Stimulated activated CD4-positive, alpha-beta T cell treated with anti-CD3 and anti-CD28 coated beads, Interleukin-4, amount 100 ng/mL, for 1 hour (primary cell): ENCODE results near the gene CUL7.
"Not testable (repeated sequence)": the region's sequence is repeated elsewhere in the genome, so short reads cannot be mapped to it uniquely, and the experiment has no call there.

Experiments used
- DNase-seq: peaks from one replicate; pipeline ENCODE4 v3.0.0-alpha.2; 2020

The CUL7 gene

GRCh38 chr6:43043310-43043709, 10.3 kb downstream of the CUL7 start:
- DNase-seq, result no peak

GRCh38 chr6:43041475-43041874, 12.2 kb downstream of the CUL7 start:
- DNase-seq, result not testable (repeated sequence)

GRCh38 chr6:43040542-43041257, 13.0 kb downstream of the CUL7 start:
- DNase-seq, result no peak

- no peak for DNase-seq
Observed at GRCh38 chr6:43038727-43039126, 14.9 kb downstream of the CUL7 start.

- DNase-seq, result no peak
Observed at GRCh38 chr6:43037706-43038105, 15.9 kb downstream of the CUL7 start.

GRCh38 chr6:43037197-43037596, 16.5 kb downstream of the CUL7 start:
- DNase-seq, result no peak

GRCh38 chr6:43036712-43037111, 16.9 kb downstream of the CUL7 start:
- DNase-seq, result no peak

- DNase-seq, result no peak
Observed at GRCh38 chr6:43035495-43036194, 18.0 kb downstream of the CUL7 start.

- no peak for DNase-seq
Observed at GRCh38 chr6:43034190-43034525, 19.5 kb downstream of the CUL7 start.

- no peak for DNase-seq
Observed at GRCh38 chr6:43033496-43034189, 20.0 kb downstream of the CUL7 start.

GRCh38 chr6:43032326-43032725, 21.3 kb downstream of the CUL7 start:
- DNase-seq, result no peak

GRCh38 chr6:43029120-43029519, 24.5 kb downstream of the CUL7 start:
- no peak for DNase-seq

GRCh38 chr6:43026365-43026764, 27.3 kb downstream of the CUL7 start:
- no peak for DNase-seq

GRCh38 chr6:43024436-43024835, 29.2 kb downstream of the CUL7 start:
- no peak for DNase-seq

GRCh38 chr6:43021270-43022047, 32.2 kb downstream of the CUL7 start, which contains the start of gene RRP36:
RRP36 (plus strand) TSS chr6:43021623; CDS start chr6:43021655, 32 bp downstream.
- DNase-seq, result peak; percentile 80

GRCh38 chr6:43020847-43021246, 32.8 kb downstream of the CUL7 start:
- no peak for DNase-seq

- no peak for DNase-seq
Observed at GRCh38 chr6:43020052-43020705, 33.5 kb downstream of the CUL7 start.

GRCh38 chr6:43019152-43019551, 34.5 kb downstream of the CUL7 start:
- no peak for DNase-seq

GRCh38 chr6:43016943-43017334, 36.7 kb downstream of the CUL7 start:
- DNase-seq, result no peak

- no peak for DNase-seq
Observed at GRCh38 chr6:43016176-43016942, 37.3 kb downstream of the CUL7 start.

GRCh38 chr6:43014434-43014909, 39.2 kb downstream of the CUL7 start:
- DNase-seq, result no peak
